Karpas-422 (cell line): ENCODE measurements around the gene MUC6. TPM values are rescaled to one million over a fixed set of nuclear protein-coding genes. Genes with fewer than 3 reads are reported as not detected.

Source experiments
- DNase-seq: peaks from one replicate; pipeline ENCODE4 v3.0.0-alpha.2; 2015
- H2AFZ ChIP-seq: fragments of 200-600 bp; sonication (generic); 2 replicates; pipeline ENCODE4 v1.6.1; 2014; ENCODE audit warnings: antibody characterized with exemption, low read length, mixed read lengths
- H3K27ac ChIP-seq: fragments of 200-600 bp; sonication (generic); 2 replicates; pipeline ENCODE4 v1.5.1; 2014; ENCODE audit warnings: mild to moderate bottlenecking, low read length, moderate library complexity
- H3K27me3 ChIP-seq: fragments of 200-600 bp; sonication (generic); 2 replicates; pipeline ENCODE4 v1.6.1; 2014; ENCODE audit warnings: low read length, mixed read lengths
- H3K36me3 ChIP-seq: fragments of 200-600 bp; sonication (generic); 2 replicates; pipeline ENCODE4 v1.6.1; 2014; ENCODE audit warnings: low read length, mixed read lengths; ENCODE audit not compliant: insufficient read depth
- H3K4me1 ChIP-seq: fragments of 200-600 bp; sonication (generic); 2 replicates; pipeline ENCODE4 v1.6.1; 2014; ENCODE audit warnings: mild to moderate bottlenecking, low read length, mixed read lengths
- H3K4me2 ChIP-seq: fragments of 200-600 bp; sonication (generic); 2 replicates; pipeline ENCODE4 v1.6.1; 2014; ENCODE audit warnings: low read length, low read depth, mild to moderate bottlenecking; ENCODE audit not compliant: poor library complexity, severe bottlenecking
- H3K4me3 ChIP-seq: fragments of 200-600 bp; sonication (generic); 2 replicates; pipeline ENCODE4 v1.5.1; 2014; ENCODE audit warnings: mild to moderate bottlenecking, antibody characterized with exemption, low read length, mixed read lengths
- H3K79me2 ChIP-seq: fragments of 200-600 bp; sonication (generic); 2 replicates; pipeline ENCODE4 v1.6.1; 2014; ENCODE audit warnings: mild to moderate bottlenecking, low read length, mixed read lengths
- H3K9ac ChIP-seq: fragments of 200-600 bp; sonication (generic); 2 replicates; pipeline ENCODE4 v1.6.0; 2014; ENCODE audit warnings: low read length
- H3K9me2 ChIP-seq: fragments of 200-600 bp; sonication (generic), shearing (Covaris generic); replicated peaks from 2 replicates; pipeline ENCODE4 v1.6.0; 2014; ENCODE audit warnings: mild to moderate bottlenecking, low read length, moderate library complexity; ENCODE audit not compliant: insufficient read depth
- H3K9me3 ChIP-seq: fragments of 300-700, 200-600 bp; sonication (generic); 2 replicates; pipeline ENCODE4 v1.6.1; 2014; ENCODE audit warnings: low read length, mixed read lengths
- H4K20me1 ChIP-seq: fragments of 200-600 bp; sonication (generic); 2 replicates; pipeline ENCODE4 v1.6.1; 2014; ENCODE audit warnings: mild to moderate bottlenecking, antibody characterized with exemption, low read length, low read depth; ENCODE audit not compliant: insufficient read depth
- total RNA-seq: library from RNA; depleted of rRNA; stranded (reverse); fragments of >200 nt; shearing (Covaris generic); gene quantifications from 2 replicates; pipeline ENCODE4 v1.2.3, GENCODE V29; 2014; ENCODE audit warnings: low replicate concordance

MUC6 gene
- total RNA-seq, 1 experiment from 2014 or later: not detected

- H3K4me3 ChIP-seq: no peak overlapping the region
- H3K36me3 ChIP-seq: peaks cover 8% of the 10 kb centered on the region; the same call in 1 of the 2 replicates
These were observed 20.5 kb downstream of the MUC6 start for GRCh38 chr11:1015826-1016545.

GRCh38 chr11:1015064-1015463 lies 21.5 kb downstream of the MUC6 start:
- Histone ChIP-seq H3K9ac (no peak overlapping the region), H2AFZ (no peak overlapping the region), H3K79me2 (no peaks in the 10 kb centered on the region), H3K36me3 (peaks cover 17% of the 10 kb centered on the region; the same call in 1 of the 2 replicates), H3K9me3 (peaks cover 4% of the 10 kb centered on the region; the same call in 1 of the 2 replicates), H3K4me3 (no peak overlapping the region), H3K27ac (no peak overlapping the region), H4K20me1 (no peaks in the 10 kb centered on the region), H3K4me2 (no peak overlapping the region), H3K9me2 (no peaks in the 10 kb centered on the region), H3K27me3 (no peaks in the 10 kb centered on the region), H3K4me1 (no peaks in the 10 kb centered on the region)
- DNase-seq: no peak

More at GRCh38 chr11:1015826-1016545, 20.5 kb downstream of the MUC6 start:
- DNase-seq: no peak
- Histone ChIP-seq H3K9ac (no peak overlapping the region), H3K4me2 (no peak overlapping the region), H3K79me2 (no peaks in the 10 kb centered on the region), H2AFZ (no peak overlapping the region), H4K20me1 (no peaks in the 10 kb centered on the region), H3K9me3 (peaks cover 4% of the 10 kb centered on the region; the same call in 1 of the 2 replicates), H3K27me3 (no peaks in the 10 kb centered on the region), H3K9me2 (no peaks in the 10 kb centered on the region), H3K4me1 (no peaks in the 10 kb centered on the region), H3K27ac (no peak overlapping the region)

GRCh38 chr11:1014276-1014675 lies 22.2 kb downstream of the MUC6 start:
- Histone ChIP-seq H3K4me1 (no peaks in the 10 kb centered on the region), H3K9me2 (no peaks in the 10 kb centered on the region), H2AFZ (no peak overlapping the region), H3K79me2 (no peaks in the 10 kb centered on the region), H3K27ac (no peak overlapping the region), H3K9me3 (peaks cover 4% of the 10 kb centered on the region; the same call in 1 of the 2 replicates), H3K9ac (no peak overlapping the region), H3K27me3 (no peaks in the 10 kb centered on the region), H4K20me1 (no peaks in the 10 kb centered on the region), H3K36me3 (peaks cover 22% of the 10 kb centered on the region; the same call in 1 of the 2 replicates), H3K4me2 (no peak overlapping the region), H3K4me3 (no peak overlapping the region)
- DNase-seq: no peak

GRCh38 chr11:1013631-1013935 lies 22.9 kb downstream of the MUC6 start:
- H3K9me2 ChIP-seq: no peaks in the 10 kb centered on the region
- H3K9me3 ChIP-seq: peaks cover 4% of the 10 kb centered on the region; the same call in 1 of the 2 replicates
- no peak overlapping the region for H3K9ac ChIP-seq
- H3K4me3 ChIP-seq: no peak overlapping the region
- H3K36me3 ChIP-seq: peaks cover 22% of the 10 kb centered on the region; the same call in 1 of the 2 replicates
- no peak overlapping the region for H3K27ac ChIP-seq
- H2AFZ ChIP-seq: no peak overlapping the region
- H3K79me2 ChIP-seq: no peaks in the 10 kb centered on the region
- no peaks in the 10 kb centered on the region for H3K4me1 ChIP-seq
- no peaks in the 10 kb centered on the region for H3K27me3 ChIP-seq
- H4K20me1 ChIP-seq: no peaks in the 10 kb centered on the region
- no peak for DNase-seq
- no peak overlapping the region for H3K4me2 ChIP-seq

- H3K27me3 ChIP-seq: no peaks in the 10 kb centered on the region
- H3K4me3 ChIP-seq: no peak overlapping the region
- no peaks in the 10 kb centered on the region for H3K79me2 ChIP-seq
- no peak for DNase-seq
- no peak overlapping the region for H3K27ac ChIP-seq
- H3K4me1 ChIP-seq: no peaks in the 10 kb centered on the region
- peaks cover 22% of the 10 kb centered on the region; the same call in 1 of the 2 replicates for H3K36me3 ChIP-seq
- H3K9ac ChIP-seq: no peak overlapping the region
- no peaks in the 10 kb centered on the region for H4K20me1 ChIP-seq
- H2AFZ ChIP-seq: no peak overlapping the region
- H3K9me2 ChIP-seq: no peaks in the 10 kb centered on the region
- H3K4me2 ChIP-seq: no peak overlapping the region
- peaks cover 4% of the 10 kb centered on the region; the same call in 1 of the 2 replicates for H3K9me3 ChIP-seq
These were observed 23.5 kb downstream of the MUC6 start for GRCh38 chr11:1012740-1013630.

- Histone ChIP-seq H3K9ac (no peak overlapping the region), H3K9me3 (peaks cover 4% of the 10 kb centered on the region; the same call in 1 of the 2 replicates), H4K20me1 (no peaks in the 10 kb centered on the region), H3K4me2 (no peak overlapping the region), H3K27ac (no peak overlapping the region), H3K36me3 (peaks cover 22% of the 10 kb centered on the region; the same call in 1 of the 2 replicates), H3K27me3 (no peaks in the 10 kb centered on the region), H3K4me3 (no peak overlapping the region), H2AFZ (no peak overlapping the region), H3K4me1 (no peaks in the 10 kb centered on the region), H3K9me2 (no peaks in the 10 kb centered on the region), H3K79me2 (no peaks in the 10 kb centered on the region)
- DNase-seq: no peak
These were observed 24.2 kb downstream of the MUC6 start for GRCh38 chr11:1012291-1012690.

GRCh38 chr11:1011320-1011698 lies 25.2 kb downstream of the MUC6 start:
- no peak for DNase-seq
- Histone ChIP-seq H4K20me1 (no peaks in the 10 kb centered on the region), H3K4me1 (no peaks in the 10 kb centered on the region), H3K4me3 (no peak overlapping the region), H3K9ac (no peak overlapping the region), H3K4me2 (no peak overlapping the region), H3K79me2 (no peaks in the 10 kb centered on the region), H3K27ac (no peak overlapping the region), H3K9me3 (no peaks in the 10 kb centered on the region; the same call in 1 of the 2 replicates), H3K9me2 (no peaks in the 10 kb centered on the region), H3K36me3 (peaks cover 22% of the 10 kb centered on the region; the same call in 1 of the 2 replicates), H3K27me3 (no peaks in the 10 kb centered on the region), H2AFZ (no peak overlapping the region)
